HG03060 (cell line): ENCODE results near the gene INSYN1.

Source experiments
- ATAC-seq: cut with Tn5 transposase; IDR thresholded peaks from one replicate; pipeline ENCODE4 v1.9.1; 2021; ENCODE audit warnings: low read depth, moderate number of reproducible peaks; ENCODE audit not compliant: unreplicated experiment

INSYN1 gene

DNA sequence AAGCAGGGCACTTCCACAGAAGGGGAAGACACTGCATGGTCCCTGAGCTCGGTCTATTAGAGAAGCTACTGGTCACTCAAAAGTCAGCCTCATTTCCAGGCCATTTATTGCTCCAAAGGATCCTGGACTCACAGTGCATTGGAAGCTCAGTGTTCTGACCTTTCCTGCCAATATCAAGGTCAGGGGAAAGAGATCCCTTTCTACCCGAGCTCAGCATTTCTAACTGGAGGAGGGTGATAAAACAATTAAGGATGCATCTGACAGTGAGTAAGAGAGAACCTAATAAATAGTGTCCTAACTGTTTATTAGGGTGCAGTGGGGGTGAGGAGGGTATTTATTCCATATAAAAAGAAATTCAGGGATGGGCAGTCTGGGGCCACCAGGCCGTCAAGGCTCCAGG lies 26.8 kb upstream of the INSYN1 start:
- no peak for ATAC-seq

DNA sequence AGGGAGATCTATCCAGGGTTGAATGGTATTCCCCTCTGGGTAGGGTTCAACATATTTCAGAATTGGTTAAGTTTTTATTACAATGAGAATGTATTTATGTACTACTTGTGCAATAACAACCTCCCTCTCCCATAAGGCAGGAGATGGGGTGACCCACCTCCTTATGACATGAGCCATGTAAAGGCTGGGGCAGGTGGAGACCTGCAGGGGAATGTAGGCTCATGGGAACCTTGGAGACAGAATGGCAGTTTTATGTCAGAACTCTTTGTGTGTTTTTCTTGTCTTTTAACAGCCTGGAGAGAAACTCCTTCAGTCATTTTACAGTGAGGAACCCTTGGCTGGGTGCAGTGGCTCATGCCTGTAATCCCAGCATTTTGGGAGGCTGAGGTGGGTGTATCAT lies 24.6 kb upstream of the INSYN1 start:
- ATAC-seq = no peak

DNA sequence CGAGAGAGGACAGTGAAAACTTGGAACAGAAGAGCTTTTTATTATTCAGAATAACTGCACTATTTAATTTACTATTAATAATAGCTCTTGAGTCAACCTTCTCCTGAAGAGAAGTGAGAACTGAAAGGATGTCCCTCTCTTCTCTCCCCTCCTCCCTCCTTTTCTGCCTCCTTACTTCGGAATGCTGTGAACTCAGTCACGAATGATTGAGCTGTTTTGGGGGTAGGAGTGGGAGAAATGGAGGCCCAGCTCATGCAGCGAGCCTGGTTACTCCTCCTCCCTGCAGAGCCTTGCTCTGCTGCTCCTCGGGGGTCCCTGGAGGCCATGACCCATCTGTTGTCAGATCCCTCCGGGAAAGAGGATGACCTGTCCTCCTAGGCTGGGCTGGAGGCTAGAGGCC lies 20.3 kb upstream of the INSYN1 start:
- no peak for ATAC-seq

DNA sequence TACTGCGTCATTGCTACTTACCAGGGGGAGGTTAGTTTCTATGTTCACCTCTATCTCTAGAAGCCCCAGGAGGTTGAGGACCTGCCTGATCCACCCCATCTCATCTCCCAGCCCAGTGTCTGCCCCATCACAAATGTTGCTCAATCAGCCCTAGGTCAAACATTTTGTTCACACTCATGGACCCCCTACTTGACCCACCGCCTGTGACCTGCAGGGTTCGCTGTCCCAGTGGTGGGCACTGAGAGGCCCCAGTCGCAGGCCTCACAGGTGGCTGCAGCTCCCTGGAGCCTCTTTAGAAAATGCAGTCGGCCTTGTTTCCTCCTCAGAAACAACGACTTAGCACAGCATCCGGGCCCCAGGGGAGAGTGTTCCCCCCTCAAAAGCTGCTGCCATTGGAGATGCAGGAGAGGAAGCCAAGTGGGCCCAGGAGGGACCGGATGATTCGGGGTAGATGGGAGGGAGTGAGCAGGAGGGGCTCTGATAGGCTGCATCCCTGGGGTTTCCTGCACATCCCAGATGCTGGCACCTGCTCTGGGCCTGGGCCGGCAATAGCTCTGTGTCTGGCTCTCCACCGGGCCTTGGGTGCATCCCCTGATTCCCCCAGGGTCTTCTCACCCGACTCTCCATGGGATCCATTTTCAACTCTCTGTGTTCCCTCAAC lies 18.4 kb upstream of the INSYN1 start:
- ATAC-seq = no peak

DNA sequence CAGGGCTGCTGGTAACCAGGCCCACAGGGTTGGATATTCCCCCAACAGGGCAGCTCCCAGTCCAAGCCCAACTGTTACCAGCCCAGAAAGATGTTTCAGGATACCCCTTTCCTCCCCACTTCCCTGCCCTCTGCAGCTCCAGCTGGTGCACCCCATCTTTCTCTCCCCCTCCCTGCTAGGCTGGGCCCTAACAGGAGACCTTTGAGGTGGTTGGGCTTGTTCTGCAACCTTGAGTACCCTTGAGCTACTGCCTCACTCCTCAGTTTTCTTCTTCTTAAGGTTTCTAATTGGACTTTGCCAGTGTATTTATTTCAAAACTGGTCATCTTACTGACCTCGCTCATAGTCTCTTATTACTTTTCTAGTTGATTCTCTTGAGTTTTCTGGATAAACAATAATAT lies 16.9 kb upstream of the INSYN1 start:
- ATAC-seq = no peak

DNA sequence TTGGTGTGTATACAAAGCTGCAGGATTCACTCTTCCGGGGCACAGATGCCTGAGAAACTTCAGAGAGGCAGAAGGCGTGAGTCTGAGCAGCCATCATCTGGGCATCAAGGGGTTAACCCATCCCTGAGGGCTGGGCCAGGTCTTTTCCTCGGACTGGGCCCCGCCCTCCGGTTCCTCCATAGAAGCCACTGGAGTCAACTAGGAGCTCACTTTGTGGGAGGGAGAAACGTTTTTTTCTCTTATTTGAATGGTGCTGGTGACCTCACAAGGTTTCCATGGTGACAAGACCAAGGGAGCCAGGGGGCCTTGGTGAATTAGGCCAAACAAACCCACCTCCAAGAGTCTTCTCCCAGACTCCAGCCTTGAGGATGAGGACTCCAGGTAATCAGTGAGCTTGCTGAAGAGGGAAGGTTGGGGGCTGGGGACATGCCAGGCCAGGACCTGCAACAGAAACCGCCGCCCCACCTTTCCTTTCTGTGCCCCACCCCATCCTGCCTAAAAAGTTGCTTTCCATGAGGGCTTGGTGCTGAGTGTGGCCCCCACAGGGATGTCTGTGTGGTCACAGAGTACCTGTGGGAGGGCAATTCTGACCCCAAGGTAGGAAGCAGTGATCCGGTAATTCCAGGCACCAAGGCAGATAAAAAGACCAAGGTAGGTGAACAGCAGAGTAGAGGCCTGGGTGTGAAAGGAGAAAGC lies 14.8 kb upstream of the INSYN1 start:
- no peak for ATAC-seq

DNA sequence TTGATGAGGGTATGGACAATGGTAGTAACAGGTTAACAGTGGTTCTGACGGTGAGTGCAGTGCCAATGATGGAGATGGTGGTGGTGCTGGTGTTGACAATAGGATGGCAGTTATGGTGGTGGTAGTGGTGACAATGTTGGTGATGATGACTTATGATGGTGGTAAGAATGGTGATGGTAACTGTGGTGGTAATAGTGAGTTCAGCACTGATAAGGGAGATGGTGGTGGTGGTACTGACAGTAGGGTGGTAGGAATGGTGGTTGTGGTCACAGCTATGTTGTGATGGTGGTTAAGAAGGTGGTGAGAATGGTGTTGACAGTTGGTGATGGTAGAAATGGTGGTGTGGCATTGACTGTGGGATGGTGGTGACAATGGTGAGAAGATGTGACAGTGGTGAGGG lies 13.4 kb upstream of the INSYN1 start:
- ATAC-seq = no peak

DNA sequence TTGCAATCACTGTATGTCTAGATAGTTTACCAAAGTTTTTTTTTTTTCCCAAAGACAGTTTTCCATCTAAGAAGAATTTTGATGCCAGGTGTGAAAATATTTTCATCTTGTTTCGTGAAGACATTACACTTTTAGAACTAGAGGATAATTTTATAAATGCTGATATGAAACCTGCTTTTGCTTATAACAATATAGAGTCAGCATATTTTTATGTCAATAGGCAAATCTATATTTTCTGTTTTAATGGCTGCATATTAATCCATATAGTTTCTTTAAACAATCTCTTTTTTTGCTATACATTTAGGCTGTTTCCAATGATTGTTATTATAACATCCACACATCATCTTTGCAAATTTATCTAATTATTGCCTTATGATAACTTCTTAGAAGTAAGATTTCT lies 12.6 kb upstream of the INSYN1 start:
- no peak for ATAC-seq

DNA sequence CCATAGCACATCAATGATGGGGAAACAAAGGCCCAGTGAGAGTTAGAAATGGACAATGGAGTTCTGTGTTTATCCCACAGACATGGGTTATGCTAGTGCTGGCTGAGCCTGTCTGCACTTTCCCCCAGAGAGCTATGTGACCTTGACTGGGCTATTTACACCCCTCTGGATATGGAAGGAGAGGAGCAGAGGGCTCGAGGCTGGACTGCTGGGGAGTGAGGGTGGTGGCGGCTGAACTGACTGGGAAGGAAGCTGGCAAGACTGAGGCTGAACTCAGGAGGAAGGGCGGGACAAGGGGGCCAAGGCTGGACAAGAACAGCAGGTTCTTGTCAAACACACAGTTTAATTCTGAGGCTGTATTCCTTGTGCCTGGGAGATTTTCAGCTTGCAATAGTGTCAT lies 10.8 kb upstream of the INSYN1 start:
- ATAC-seq = no peak

DNA sequence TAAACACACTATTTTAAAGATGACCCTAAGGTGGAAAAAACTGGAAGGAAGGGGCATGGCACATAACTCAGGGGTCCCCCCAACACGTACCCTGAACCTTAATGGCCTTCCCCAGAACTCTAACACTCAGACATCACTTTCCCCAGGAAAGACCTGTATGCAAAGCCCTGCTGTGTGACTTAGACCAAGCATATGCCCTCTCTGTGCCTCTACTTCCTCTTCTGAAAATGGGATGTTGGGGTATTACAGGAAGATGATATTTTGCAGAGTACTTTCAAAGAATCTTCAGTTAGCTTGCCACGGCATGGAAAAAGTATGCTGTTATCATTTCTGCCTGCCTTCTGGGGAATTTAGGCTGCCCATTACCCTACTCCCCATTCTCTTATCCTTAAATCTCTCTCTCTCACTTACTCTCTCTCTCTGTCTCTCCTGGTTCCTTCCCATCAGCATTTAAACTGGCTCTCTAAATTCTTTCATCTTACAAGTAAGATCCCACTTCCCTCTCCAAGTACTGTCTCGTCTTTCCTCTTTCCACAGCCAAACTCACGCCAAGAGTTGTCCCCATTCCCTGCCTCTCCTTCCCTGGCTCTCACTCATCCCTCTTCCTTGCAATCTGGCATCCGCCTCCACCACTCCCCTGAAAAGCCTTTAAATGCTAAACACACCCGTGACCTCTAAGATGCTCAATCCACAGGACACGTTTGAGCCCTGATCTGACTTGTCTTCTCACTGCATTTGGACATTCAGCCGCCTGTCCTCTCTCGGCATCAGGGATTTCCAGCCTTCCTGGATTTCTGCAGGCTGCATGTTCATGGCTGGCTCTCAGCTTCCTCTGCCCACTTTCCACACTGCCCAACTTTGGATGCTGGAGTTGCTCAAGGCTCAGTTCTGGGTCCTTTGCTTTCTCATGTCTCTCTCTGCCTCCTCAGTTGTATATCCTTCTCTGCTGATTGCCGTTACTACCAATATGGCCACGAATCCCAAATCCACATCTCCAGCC lies 7.5 kb upstream of the INSYN1 start:
- no peak for ATAC-seq

DNA sequence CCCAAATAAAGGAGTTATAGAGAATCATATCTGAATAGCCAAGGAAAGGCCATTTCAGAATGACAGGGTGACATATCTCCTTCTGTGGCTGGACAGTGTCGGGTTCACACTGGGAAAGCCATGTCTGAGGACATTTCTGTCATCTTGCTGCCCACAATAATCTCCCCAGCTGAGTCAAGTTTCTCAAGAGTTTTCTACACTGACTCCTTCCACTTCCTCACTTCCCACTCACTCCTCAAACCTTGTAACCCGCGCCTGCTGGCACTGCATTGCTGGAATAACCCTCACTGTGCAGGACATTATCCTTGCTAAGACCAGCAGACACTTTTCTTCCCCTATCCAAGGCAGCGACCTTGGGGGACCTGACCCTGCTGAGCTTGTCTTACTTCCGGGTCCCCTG lies 5.3 kb upstream of the INSYN1 start:
- ATAC-seq = no peak

DNA sequence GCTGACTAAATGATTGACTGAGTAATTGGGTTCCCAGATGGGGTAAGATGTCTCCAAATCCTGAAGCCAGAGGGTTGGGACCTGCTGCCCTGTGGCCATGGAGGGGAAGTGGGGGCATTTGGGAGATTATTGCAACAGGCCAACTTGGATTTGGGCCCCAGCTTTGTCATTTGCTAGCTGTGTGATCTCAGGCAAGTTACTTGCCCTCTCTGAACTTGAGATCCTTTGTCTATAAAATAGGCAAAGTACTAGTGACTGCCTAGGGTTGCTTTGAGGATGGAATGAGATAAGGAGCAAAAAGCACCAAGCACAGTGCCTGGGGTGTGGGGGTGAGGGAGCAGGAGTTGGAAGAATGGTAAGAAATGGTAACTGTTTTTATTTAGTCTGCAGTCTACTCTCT lies 4.4 kb upstream of the INSYN1 start:
- ATAC-seq = no peak

DNA sequence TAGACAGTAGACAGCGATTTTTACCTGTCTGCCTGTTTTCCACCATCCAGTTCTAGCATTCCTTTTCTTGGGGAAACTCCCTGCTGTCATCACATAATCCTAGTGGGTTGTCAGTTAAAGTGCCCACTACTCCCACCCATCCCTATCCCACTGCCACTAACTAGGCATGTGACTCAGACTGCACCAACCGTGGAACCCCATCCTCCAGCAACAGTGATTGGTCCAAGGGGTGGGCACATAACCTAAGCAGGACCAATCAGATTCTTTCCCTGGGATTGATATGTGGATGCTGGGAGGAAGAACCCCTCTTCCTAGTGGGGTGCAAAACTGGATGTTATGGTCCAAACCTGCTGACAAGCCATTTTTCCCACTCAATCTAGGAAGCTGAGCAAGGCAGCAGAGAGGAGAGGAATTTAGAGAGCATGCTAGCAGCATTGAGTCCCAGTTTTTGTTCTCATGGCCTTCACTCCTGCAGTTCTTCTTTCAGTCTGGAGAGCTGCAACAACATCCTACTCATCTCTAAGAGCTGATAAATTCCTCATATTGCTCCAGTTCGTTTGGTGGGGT lies 3.9 kb upstream of the INSYN1 start:
- ATAC-seq = no peak

DNA sequence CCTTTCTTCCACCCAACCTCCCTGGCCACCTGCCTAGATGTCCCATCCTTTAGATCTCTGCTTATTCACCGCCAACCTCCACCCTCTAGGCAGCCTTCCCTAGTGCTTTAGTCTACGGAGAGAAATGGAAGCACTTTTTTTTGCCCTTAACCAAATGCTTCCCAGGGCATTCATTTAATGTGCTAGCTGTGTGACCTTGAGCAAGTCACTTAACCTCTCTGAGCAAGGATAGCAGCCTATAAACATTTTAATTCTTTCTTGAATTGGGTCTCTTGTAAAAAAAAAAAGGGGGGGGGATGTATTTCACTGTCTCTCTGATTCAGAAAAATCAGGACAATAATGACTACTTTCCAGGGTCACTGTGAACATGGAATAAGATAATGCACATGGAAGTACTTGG lies 3.2 kb upstream of the INSYN1 start:
- no peak for ATAC-seq

DNA sequence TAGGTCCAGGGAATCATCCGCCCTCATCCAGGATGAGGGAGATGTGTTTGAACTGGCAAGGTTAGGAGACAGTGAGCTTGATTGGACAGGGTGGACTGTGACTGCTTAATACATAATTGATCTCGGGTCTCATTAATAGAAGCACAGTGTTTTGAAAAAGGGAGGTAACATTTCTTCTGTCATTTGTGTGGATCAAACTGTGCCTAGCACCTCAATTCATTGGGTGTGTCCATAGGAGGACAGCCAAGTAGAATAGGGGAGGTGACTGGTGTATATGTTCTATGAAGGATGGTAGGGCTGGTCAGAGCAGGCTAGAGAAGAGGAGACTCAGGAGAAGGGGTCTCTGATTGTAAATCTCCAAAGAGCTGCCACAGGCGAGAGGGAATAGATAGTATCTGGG lies 2.8 kb upstream of the INSYN1 start:
- no peak for ATAC-seq

DNA sequence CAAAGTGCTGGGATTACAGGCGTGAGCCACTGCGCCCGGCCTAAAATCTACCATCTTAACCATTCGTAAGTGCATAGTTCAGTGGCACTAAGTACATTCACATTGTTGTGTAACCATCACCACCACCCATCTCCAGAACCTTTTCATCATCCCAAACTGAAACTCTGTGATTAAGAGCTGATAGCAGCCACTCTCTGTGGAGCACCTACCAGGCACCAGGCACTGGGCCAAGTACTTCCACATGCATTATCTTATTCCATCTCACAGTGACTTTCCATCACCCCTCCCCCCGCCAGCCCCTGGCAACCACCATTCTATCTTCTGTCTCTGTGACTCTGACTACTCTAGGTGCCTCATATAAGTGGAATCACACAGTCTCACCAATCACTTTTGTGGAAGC lies 2.3 kb upstream of the INSYN1 start:
- no peak for ATAC-seq

DNA sequence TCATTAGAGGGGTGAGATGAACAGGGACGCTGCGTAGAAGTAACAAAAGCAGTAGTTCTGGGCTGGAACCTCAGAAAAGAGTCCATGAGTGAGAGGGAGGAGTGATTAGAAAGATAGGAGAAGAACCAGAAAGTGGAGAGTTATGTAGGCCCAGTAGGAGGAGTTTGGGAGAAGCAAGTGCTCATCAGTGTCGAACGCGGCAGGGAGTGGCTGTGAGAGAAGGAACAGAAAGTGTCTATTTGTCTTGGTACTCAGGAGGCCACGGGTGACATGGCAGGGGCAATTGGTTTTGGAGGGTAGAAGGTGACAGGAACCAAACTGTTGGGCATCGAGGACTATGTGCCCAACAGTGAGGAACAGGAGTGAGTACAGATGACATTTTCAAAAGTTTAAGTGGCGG lies 1.3 kb upstream of the INSYN1 start:
- ATAC-seq = no peak

DNA sequence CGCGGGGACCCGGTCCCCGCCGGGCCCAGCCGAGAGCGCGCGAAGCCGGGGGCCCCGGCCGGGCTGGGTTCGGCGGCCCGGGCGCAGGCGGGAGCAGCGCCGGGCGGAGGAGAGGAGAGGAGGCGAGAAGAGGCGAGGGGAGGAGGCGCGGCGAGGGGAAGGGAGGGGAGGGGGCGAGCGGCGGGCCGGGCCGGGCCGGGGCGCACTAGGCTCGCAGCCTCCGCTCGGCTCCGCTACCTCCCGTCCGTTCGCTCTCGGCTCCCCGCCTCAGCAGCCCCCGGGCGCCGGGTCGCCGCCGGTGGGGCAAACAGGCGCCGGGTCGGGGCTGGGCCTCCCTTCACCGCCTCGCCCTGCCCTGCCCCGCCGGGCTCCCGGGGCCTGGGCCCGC lies 351 bp downstream of the INSYN1 start:
- no peak for ATAC-seq

DNA sequence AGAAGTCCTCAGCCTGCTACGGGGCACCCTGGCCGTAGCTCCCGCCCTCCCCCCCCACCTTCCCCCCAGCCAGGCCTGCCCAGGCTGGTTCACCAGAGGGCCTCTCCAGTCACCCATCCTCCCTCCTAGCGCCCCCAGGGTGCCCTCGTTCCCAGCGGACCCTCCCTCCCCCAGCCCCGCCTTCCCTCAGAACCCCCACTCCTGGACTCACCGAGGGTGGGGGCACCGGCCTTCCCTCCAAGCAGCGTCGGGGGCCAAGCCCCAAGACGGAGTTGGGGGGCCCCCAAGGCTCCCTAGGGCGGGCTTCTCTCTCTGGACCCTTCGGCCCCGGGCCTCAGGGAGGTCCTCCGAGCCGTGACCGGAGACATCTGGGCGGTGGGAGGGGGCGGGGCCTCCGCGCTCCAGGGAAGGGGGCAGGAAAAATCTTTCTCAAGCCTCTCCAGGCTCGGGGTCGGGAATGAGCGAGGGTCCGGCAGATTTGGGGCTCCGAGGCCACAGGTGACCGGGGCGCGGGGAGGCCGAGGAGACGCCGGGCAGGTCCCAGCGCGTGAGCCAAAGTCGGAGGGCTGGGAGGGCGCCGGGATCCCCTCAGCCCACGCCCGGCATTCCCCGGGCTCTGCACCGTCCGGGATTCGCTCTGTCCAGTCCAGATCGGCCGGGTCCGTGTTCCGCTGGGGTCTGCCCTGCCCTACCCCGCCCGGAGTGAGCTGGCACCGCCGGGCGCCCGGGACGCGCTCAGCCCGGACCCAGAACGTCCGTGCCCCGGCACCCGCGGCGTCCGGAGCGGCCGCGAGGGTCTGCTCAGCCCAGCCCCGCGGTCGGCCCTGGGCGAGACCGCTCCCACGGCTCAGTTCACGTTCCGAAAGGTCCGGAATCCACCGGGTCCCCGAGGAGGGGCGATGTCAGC lies 999 bp downstream of the INSYN1 start:
- ATAC-seq = no peak

DNA sequence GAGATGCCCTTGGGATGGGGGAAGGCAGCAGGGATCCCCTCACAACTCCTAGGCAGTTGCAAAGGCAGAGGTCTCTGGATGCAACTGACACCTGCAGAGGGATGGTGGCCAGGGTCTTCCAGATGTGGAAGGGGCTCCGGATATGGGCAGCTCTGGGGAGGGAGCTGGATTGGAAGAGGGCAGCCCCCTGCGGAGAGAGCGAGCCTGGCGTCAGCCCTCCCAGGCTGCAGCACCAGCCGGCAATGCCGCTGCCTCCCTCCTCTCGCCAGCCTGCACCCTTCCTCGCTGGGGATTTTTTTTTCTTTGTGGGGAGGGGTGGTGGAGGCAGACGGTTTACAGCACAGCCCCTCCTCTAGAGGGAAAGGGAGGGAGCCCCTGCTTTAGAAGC lies 1.6 kb downstream of the INSYN1 start:
- no peak for ATAC-seq
